IPS-18a (cell line): ENCODE measurements around the gene ECPAS.
A peak's percentile ranks its signal among the peaks of the same experiment; 100 is the strongest.
"Not testable (repeated sequence)": the region's sequence is repeated elsewhere in the genome, so short reads cannot be mapped to it uniquely, and the experiment has no call there.

Source experiments
- H3K27ac ChIP-seq: one replicate; pipeline ENCODE4 v1.5.1; 2013; ENCODE audit warnings: low read length
- H3K27me3 ChIP-seq: one replicate; pipeline ENCODE4 v1.6.1; 2013; ENCODE audit warnings: mild to moderate bottlenecking, low read length; ENCODE audit not compliant: control insufficient read depth, insufficient read depth
- H3K36me3 ChIP-seq: one replicate; pipeline ENCODE4 v1.6.1; 2013; ENCODE audit warnings: low read depth, low read length; ENCODE audit not compliant: control insufficient read depth
- H3K4me1 ChIP-seq: one replicate; pipeline ENCODE4 v1.6.1; 2013; ENCODE audit warnings: low read depth, low read length; ENCODE audit not compliant: control insufficient read depth
- H3K4me3 ChIP-seq: one replicate; pipeline ENCODE4 v1.5.1; 2013; ENCODE audit warnings: low read length
- H3K9ac ChIP-seq: one replicate; pipeline ENCODE4 v1.6.1; 2013; ENCODE audit warnings: mild to moderate bottlenecking, low read length, moderate library complexity
- H3K9me3 ChIP-seq: one replicate; pipeline ENCODE4 v1.6.1; 2013; ENCODE audit warnings: low read depth, low read length; ENCODE audit not compliant: control insufficient read depth

ECPAS gene, protein sequence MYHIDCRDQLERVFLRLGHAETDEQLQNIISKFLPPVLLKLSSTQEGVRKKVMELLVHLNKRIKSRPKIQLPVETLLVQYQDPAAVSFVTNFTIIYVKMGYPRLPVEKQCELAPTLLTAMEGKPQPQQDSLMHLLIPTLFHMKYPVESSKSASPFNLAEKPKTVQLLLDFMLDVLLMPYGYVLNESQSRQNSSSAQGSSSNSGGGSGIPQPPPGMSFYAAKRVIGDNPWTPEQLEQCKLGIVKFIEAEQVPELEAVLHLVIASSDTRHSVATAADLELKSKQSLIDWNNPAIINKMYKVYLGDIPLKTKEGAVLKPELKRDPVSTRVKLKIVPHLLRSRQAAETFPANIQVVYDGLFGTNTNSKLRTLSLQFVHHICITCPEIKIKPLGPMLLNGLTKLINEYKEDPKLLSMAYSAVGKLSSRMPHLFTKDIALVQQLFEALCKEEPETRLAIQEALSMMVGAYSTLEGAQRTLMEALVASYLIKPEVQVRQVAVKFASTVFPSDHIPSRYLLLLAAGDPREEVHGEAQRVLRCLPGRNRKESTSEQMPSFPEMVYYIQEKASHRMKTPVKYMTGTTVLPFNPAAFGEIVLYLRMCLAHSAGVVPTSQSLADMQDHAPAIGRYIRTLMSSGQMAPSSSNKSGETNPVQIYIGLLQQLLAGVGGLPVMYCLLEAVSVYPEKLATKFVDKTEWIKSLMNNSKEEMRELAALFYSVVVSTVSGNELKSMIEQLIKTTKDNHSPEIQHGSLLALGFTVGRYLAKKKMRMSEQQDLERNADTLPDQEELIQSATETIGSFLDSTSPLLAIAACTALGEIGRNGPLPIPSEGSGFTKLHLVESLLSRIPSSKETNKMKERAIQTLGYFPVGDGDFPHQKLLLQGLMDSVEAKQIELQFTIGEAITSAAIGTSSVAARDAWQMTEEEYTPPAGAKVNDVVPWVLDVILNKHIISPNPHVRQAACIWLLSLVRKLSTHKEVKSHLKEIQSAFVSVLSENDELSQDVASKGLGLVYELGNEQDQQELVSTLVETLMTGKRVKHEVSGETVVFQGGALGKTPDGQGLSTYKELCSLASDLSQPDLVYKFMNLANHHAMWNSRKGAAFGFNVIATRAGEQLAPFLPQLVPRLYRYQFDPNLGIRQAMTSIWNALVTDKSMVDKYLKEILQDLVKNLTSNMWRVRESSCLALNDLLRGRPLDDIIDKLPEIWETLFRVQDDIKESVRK (N-terminal part only)

DNA sequence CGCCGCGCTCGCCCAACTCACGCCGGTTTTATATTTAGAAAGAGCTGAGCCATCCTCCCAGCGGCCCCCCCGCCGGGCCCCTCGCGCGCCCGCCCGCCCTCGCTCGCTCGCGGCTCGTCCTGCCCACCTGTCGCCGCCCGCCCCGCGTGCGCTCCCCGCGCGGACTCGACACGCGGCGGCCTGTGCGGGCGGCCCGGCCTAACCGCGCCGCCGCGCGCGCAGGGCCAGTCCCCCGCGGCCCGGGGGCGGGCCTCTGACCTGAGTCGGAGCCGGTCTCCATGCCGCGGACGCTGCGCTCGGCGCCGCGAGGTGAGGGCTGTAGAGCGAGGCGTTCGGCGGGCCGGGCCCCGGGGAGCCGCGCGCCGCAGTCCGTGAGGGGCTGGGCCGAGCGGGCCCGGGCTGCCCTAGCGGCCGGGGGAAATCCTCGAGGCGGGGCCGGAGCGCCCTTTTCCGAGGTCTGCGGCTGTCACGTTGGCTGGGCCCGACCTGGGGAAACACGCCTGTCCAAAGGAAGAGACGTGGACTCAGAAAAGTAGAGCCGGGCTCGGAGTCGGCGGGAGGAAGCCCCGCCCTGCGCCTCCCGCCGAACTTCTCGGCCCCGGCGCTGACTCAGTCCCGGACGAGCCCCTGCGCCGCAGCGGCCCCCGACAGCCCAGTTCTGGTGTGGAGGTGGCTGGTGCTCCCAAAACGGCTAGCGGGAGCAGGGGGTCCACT lies at the start of gene ECPAS:
Gene ECPAS (minus strand): TSS at position 526 of the 714 bp plus-strand sequence. CDS start 11,465 bp downstream, outside the sequence.
- Histone ChIP-seq H3K36me3 (no peaks in the 10 kb centered on the region), H3K27ac (peak within 1 kb of the TSS; percentile 47), H3K4me3 (peak within 1 kb of the TSS; percentile 93), H3K27me3 (no peaks in the 10 kb centered on the region), H3K9me3 (no peaks in the 10 kb centered on the region), H3K4me1 (peaks cover 11% of the 10 kb centered on the region), H3K9ac (peak within 1 kb of the TSS; percentile 80)

DNA sequence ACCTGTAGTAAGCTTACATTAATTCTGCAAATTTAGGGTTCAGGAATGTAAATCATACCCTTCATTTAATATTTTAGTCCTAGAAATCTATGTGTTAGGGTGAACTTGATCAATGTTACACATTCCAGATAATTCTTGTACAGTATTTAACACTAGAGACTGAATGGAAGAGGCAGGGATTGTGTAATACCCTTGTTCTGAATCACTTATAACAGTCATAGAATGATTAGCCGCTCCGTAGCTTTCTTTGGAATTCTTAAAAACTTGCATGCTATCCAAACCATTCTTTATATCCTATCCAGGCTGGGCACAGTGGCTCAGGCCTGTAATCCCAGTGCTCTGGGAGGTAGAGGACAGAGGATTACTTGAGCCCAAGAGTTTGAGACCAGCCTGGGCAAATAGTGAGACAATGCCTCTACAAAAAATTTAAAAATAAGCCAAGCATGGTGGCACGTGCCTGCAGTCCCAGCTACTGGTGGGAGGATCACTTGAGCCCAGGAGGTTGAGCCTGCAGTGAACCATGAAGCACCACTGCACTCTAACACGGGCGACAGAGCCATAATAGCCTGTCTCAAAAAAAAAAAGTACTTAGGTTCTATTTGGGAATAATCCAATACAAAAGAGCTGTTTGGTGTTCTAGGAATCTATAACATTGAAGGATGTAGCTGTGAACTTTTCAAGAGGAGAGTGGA lies 49.1 kb upstream of the ECPAS start:
- no peak overlapping the region for H3K4me3 ChIP-seq

DNA sequence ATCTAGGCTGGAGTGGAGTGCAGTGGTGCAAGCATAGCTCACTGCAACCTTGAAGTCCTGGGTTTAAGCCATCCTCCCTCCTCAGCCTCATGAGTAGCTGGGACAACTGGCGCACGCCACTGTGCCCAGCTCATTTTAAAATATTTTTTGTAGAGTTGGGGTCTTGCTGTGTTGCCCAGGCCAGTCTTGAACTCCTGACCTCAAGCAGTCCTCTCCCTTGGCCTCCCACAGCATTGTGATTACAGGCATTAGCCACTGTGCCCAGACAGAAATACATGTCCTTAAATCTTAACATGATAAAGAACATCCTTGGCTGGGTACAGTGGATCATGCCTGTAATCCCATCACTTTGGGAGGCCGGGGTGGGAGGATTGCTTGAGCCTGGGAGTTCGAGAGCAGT lies 47.5 kb upstream of the ECPAS start:
- no peak overlapping the region for H3K27ac ChIP-seq
- peaks cover 56% of the 10 kb centered on the region for H3K36me3 ChIP-seq
- peaks cover 36% of the 10 kb centered on the region for H3K4me1 ChIP-seq
- no peak overlapping the region for H3K9ac ChIP-seq
- no peak overlapping the region for H3K4me3 ChIP-seq
- H3K9me3 ChIP-seq, result peaks cover 1% of the 10 kb centered on the region
- no peaks in the 10 kb centered on the region for H3K27me3 ChIP-seq

More for the DNA sequence above, 49.1 kb upstream of the ECPAS start:
- Histone ChIP-seq H3K9me3 (peaks cover 16% of the 10 kb centered on the region), H3K36me3 (peaks cover 61% of the 10 kb centered on the region), H3K27ac (no peak overlapping the region), H3K9ac (no peak overlapping the region), H3K4me1 (peaks cover 21% of the 10 kb centered on the region), H3K27me3 (no peaks in the 10 kb centered on the region)

- Histone ChIP-seq H3K9me3 (no peaks in the 10 kb centered on the region), H3K4me3 (peak overlapping the region; percentile 47), H3K27me3 (no peaks in the 10 kb centered on the region), H3K4me1 (peaks cover 46% of the 10 kb centered on the region), H3K9ac (peak overlapping the region; percentile 41), H3K36me3 (peaks cover 41% of the 10 kb centered on the region), H3K27ac (peak overlapping the region; percentile 86)
Measured at GRCh38 chr9:111529787-111530186, 45.6 kb upstream of the ECPAS start.

- H3K4me3 ChIP-seq, result no peak overlapping the region
- peak overlapping the region; percentile 51 for H3K27ac ChIP-seq
- H3K4me1 ChIP-seq, result peaks cover 46% of the 10 kb centered on the region
- H3K9me3 ChIP-seq, result no peaks in the 10 kb centered on the region
- peaks cover 20% of the 10 kb centered on the region for H3K36me3 ChIP-seq
- no peaks in the 10 kb centered on the region for H3K27me3 ChIP-seq
- H3K9ac ChIP-seq, result no peak overlapping the region
Measured at GRCh38 chr9:111527347-111527746, 43.2 kb upstream of the ECPAS start.

DNA sequence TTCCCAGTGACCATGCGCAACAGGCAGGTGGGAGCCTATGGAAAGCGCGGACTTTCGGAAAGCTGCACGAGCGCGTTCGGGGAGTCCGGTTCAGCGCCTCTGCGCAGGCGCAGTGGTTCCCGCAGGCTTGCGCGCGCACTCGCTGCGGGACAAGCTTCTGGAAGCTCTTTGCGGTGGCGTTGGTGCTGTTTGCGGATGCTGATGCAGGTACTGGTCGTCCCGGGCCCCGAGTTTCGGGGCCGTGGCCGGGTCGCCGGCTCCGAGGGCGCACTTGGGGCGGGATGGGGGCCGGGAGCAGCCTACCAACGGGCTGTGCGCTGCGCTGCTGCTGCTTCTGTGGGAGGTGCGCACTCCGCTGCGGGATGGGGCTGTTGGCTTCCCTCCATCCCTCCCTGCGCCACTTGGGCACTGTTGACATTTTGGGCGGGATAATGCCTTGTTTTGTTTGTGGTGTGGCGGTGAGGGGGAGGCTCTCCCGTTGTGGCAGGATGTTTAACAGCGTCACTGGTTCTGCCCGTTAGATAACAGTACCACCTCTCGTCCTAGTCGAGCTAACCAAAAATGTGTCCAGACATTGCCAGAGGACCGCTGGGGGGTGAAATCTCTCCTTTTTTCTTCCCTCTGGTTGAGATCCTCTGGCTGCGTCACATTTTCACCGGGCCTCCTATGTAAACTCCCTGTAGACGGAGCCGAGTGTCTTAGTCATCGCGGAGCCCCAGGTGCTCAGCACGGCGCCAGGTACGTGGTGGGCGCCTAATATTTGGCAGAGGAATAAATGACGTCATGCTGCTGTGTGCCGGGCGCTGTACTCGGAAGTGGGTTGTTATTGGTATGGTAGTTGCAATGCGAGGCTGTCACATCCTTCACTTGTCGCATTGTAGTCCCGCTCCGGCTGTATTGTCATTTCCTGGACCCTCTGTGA lies 41.1 kb upstream of the ECPAS start, which contains the start of gene ZNF483:
Gene ZNF483 (plus strand): TSS at position 124 of the 922 bp plus-strand sequence. CDS start 2,217 bp downstream, outside the sequence.
- no peak within 1 kb of the TSS for H3K27ac ChIP-seq
- peak within 1 kb of the TSS; percentile 63 for H3K9ac ChIP-seq
- peaks cover 44% of the 10 kb centered on the region for H3K4me1 ChIP-seq
- peaks cover 13% of the 10 kb centered on the region for H3K36me3 ChIP-seq
- peak within 1 kb of the TSS; percentile 70 for H3K4me3 ChIP-seq
- no peaks in the 10 kb centered on the region for H3K27me3 ChIP-seq
- no peaks in the 10 kb centered on the region for H3K9me3 ChIP-seq

GRCh38 chr9:111524731-111525055 lies 40.5 kb upstream of the ECPAS start:
- no peaks in the 10 kb centered on the region for H3K27me3 ChIP-seq
- H3K9me3 ChIP-seq, result no peaks in the 10 kb centered on the region
- no peak overlapping the region for H3K9ac ChIP-seq
- H3K27ac ChIP-seq, result no peak overlapping the region
- H3K36me3 ChIP-seq, result peaks cover 10% of the 10 kb centered on the region
- peak overlapping the region; percentile 70 for H3K4me3 ChIP-seq
- H3K4me1 ChIP-seq, result peaks cover 38% of the 10 kb centered on the region

DNA sequence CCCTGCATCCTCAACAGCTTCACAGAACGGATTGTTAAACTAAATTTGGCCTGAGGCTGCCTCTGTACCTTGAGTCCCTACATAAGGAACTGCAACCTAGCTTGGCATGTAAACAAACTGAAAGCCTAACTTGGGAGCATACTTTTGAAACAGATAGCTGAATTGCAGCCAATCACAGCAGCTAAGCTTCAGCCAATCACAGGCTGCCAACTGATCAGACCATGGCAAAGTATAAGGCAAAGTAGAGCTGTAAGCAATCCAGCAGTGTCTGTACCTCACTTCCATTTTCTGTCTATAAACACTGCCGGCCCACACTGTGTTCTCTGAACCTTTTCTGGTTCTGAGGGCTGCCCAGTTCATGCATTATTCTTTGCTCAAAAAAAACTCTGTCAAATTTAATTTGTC lies 31.9 kb upstream of the ECPAS start:
- peaks cover 5% of the 10 kb centered on the region for H3K4me1 ChIP-seq
- no peaks in the 10 kb centered on the region for H3K27me3 ChIP-seq
- no peak overlapping the region for H3K27ac ChIP-seq
- no peaks in the 10 kb centered on the region for H3K36me3 ChIP-seq
- no peak overlapping the region for H3K9ac ChIP-seq
- H3K4me3 ChIP-seq, result no peak overlapping the region
- H3K9me3 ChIP-seq, result no peaks in the 10 kb centered on the region

GRCh38 chr9:111514967-111515366 lies 30.8 kb upstream of the ECPAS start:
- Histone ChIP-seq H3K4me1 (peaks cover 5% of the 10 kb centered on the region), H3K27me3 (no peaks in the 10 kb centered on the region), H3K4me3 (no peak overlapping the region), H3K9ac (no peak overlapping the region), H3K36me3 (no peaks in the 10 kb centered on the region), H3K9me3 (peaks cover 3% of the 10 kb centered on the region), H3K27ac (no peak overlapping the region)

GRCh38 chr9:111511581-111511980 lies 27.4 kb upstream of the ECPAS start:
- H3K9me3 ChIP-seq, H3K4me1 ChIP-seq, H3K27ac ChIP-seq, H3K4me3 ChIP-seq, H3K27me3 ChIP-seq, H3K36me3 ChIP-seq, H3K9ac ChIP-seq: not testable (repeated sequence)
